IMR-90 (cell line): ENCODE data around the gene SEMA6C. TPM values are rescaled to one million over a fixed set of nuclear protein-coding genes. Genes with fewer than 3 reads are reported as not detected.
"Not testable (repeated sequence)": the region's sequence is repeated elsewhere in the genome, so short reads cannot be mapped to it uniquely, and the experiment has no call there.

Experiments
- ATAC-seq: fragments of 200-7000 bp; cut with Tn5 transposase; 2 replicates; pipeline ENCODE4 v1.9.1; 2020; ENCODE audit warnings: low read depth, mild to moderate bottlenecking, moderate library complexity
- BruUV-seq: library from RNA; stranded (reverse); fragments of 400-500 nt; replicated peaks from 2 replicates; lab custom pipeline; 2021; lab: Mats Ljungman, UMichigan
- CTCF ChIA-PET: fragments of 300-600 bp; formaldehyde crosslinking; extraction: SDS; loops from one replicate; lab custom pipeline; 2021; ENCODE audit warnings: antibody characterized with exemption; lab: Yijun Ruan, JAX
- POLR2A ChIA-PET: fragments of 300-600 bp; sonication (Branson Sonifier 250); formaldehyde crosslinking; loops from one replicate; lab custom pipeline; 2022; ENCODE audit warnings: antibody characterized with exemption; ENCODE audit not compliant: unreplicated experiment; lab: Charles Lee
- DNase-seq: peaks from one replicate; pipeline ENCODE4 v3.0.0; 2013
- H2AFZ ChIP-seq: replicated peaks from 2 replicates; pipeline ENCODE3; 2013; ENCODE audit warnings: low read length, mild to moderate bottlenecking; ENCODE audit not compliant: poor library complexity
- H2AK5ac ChIP-seq: 2 replicates; pipeline ENCODE4 v1.6.1; 2013; ENCODE audit warnings: low read depth, low read length, inconsistent platforms
- H2AK9ac ChIP-seq: replicated peaks from 2 replicates; pipeline ENCODE3; 2013; ENCODE audit warnings: mild to moderate bottlenecking, low read depth, low read length, moderate library complexity; ENCODE audit not compliant: poor library complexity
- H2BK120ac ChIP-seq: 2 replicates; pipeline ENCODE4 v1.6.1; 2013; ENCODE audit warnings: low read depth, low read length, inconsistent platforms
- H2BK15ac ChIP-seq: 3 replicates; pipeline ENCODE4 v1.6.1; 2013; ENCODE audit warnings: low read depth, low read length, inconsistent platforms
- H2BK20ac ChIP-seq: 2 replicates; pipeline ENCODE4 v1.6.1; 2013; ENCODE audit warnings: low read depth, mild to moderate bottlenecking, inconsistent platforms, low read length, moderate library complexity
- H2BK5ac ChIP-seq: 2 replicates; pipeline ENCODE4 v1.6.1; 2013; ENCODE audit warnings: mild to moderate bottlenecking, low read depth, low read length, inconsistent platforms; ENCODE audit not compliant: poor library complexity, severe bottlenecking
- H3K14ac ChIP-seq: replicated peaks from 2 replicates; pipeline ENCODE4 v1.6.1; 2013; ENCODE audit warnings: low read depth, low read length, inconsistent platforms
- H3K18ac ChIP-seq: 2 replicates; pipeline ENCODE4 v1.6.1; 2013; ENCODE audit warnings: low read depth, low read length, control low read depth
- H3K23ac ChIP-seq: 2 replicates; pipeline ENCODE4 v1.6.1; 2013; ENCODE audit warnings: low read depth, low read length, inconsistent platforms
- H3K27ac ChIP-seq: 2 replicates; pipeline ENCODE4 v1.5.1; 2013; ENCODE audit warnings: mild to moderate bottlenecking, control low read depth, low read length; ENCODE audit not compliant: insufficient read depth
- H3K27me3 ChIP-seq: 2 replicates; pipeline ENCODE4 v1.6.1; 2013; ENCODE audit warnings: low read length; ENCODE audit not compliant: control insufficient read depth, insufficient read depth
- H3K36me3 ChIP-seq: 2 replicates; pipeline ENCODE4 v1.6.1; 2013; ENCODE audit warnings: low read length, mixed read lengths; ENCODE audit not compliant: control insufficient read depth, insufficient read depth
- H3K4ac ChIP-seq: 2 replicates; pipeline ENCODE4 v1.6.1; 2013; ENCODE audit warnings: low read depth, low read length, inconsistent platforms
- H3K4me1 ChIP-seq: 2 replicates; pipeline ENCODE4 v1.6.1; 2013; ENCODE audit warnings: low read length, mixed read lengths; ENCODE audit not compliant: control insufficient read depth, insufficient read depth
- H3K4me2 ChIP-seq: 2 replicates; pipeline ENCODE4 v1.6.1; 2013; ENCODE audit warnings: low read depth, mild to moderate bottlenecking, control low read depth, low read length, moderate library complexity
- H3K4me3 ChIP-seq: 2 replicates; pipeline ENCODE4 v1.5.1; 2013; ENCODE audit warnings: low read depth, mild to moderate bottlenecking, control low read depth, low read length, moderate library complexity; ENCODE audit not compliant: insufficient read depth
- H3K56ac ChIP-seq: 2 replicates; pipeline ENCODE4 v1.6.1; 2013; ENCODE audit warnings: low read length, inconsistent platforms; ENCODE audit not compliant: insufficient read depth; ENCODE audit errors: extremely low read depth
- H3K79me1 ChIP-seq, 2 experiments: 2 replicates each; pipeline ENCODE4 v1.6.1; 2013; ENCODE audit warnings: low read length in 2 of 2, inconsistent platforms in 1 of 2, low read depth in 1 of 2
- H3K9ac ChIP-seq: 2 replicates; pipeline ENCODE4 v1.6.1; 2013; ENCODE audit warnings: low read depth, low read length, control low read depth
- H3K9me1 ChIP-seq: 2 replicates; pipeline ENCODE4 v1.6.1; 2013; ENCODE audit warnings: low read length, inconsistent platforms; ENCODE audit not compliant: insufficient read depth
- H3K9me3 ChIP-seq: 2 replicates; pipeline ENCODE4 v1.6.1; 2013; ENCODE audit warnings: low read length; ENCODE audit not compliant: control insufficient read depth, insufficient read depth
- H4K20me1 ChIP-seq: 2 replicates; pipeline ENCODE4 v1.6.1; 2013; ENCODE audit warnings: low read length, inconsistent platforms; ENCODE audit not compliant: insufficient read depth
- H4K5ac ChIP-seq: 2 replicates; pipeline ENCODE4 v1.6.1; 2013; ENCODE audit warnings: mild to moderate bottlenecking, low read depth, low read length, control low read depth
- H4K8ac ChIP-seq, 2 experiments: 2 replicates each; pipeline ENCODE4 v1.6.1; 2013; ENCODE audit warnings: low read depth in 2 of 2, low read length in 2 of 2, control low read depth in 1 of 2, inconsistent platforms in 1 of 2
- H4K91ac ChIP-seq: 2 replicates; pipeline ENCODE4 v1.6.1; 2013; ENCODE audit warnings: low read depth, low read length, inconsistent platforms; ENCODE audit not compliant: insufficient read depth
- MXI1 ChIP-seq: IDR thresholded peaks from 2 replicates; pipeline ENCODE4 v1.6.1; 2012; ENCODE audit warnings: low read depth, mild to moderate bottlenecking, low read length, moderate library complexity, borderline replicate concordance
- NFE2L2 ChIP-seq: fragments of 150-350 bp; IDR thresholded peaks from 2 replicates; pipeline ENCODE4 v1.6.1; 2016; ENCODE audit warnings: low read depth, mild to moderate bottlenecking, low read length
- POLR2A ChIP-seq: IDR thresholded peaks from 2 replicates; pipeline ENCODE4 v1.6.1; 2012; ENCODE audit warnings: mild to moderate bottlenecking, low read depth, low read length
- RAD21 ChIP-seq: IDR thresholded peaks from 2 replicates; pipeline ENCODE4 v1.6.1; 2012; ENCODE audit warnings: low read length, improper control_type of control experiment
- USF2 ChIP-seq: fragments of 150-350 bp; IDR thresholded peaks from 2 replicates; pipeline ENCODE4 v1.6.1; 2017; ENCODE audit warnings: mild to moderate bottlenecking, antibody characterized with exemption, low read length, low read depth
- WGBS, 2 experiments: methylation state at CpG; one replicate each; pipeline versions ENCODE4 v1.1.5 to v1.1.7; 2013; ENCODE audit warnings: missing lambda C conversion rate in 2 of 2; ENCODE audit not compliant: insufficient read length in 1 of 2; ENCODE audit errors: extremely low coverage in 2 of 2; 5-methylcytosine and 5-hydroxymethylcytosine counted together
- dilution Hi-C: fragments of 300-500 bp; cut with HindIII; formaldehyde crosslinking; loops from one replicate; pipeline ENCODE4 v1.14.3; 2018; ENCODE audit warnings: low sequenced_read_pairs; ENCODE audit not compliant: unreplicated experiment
- in situ Hi-C: fragments of 300-500 bp; cut with MboI; formaldehyde crosslinking; loops from 3 replicates; pipeline ENCODE4 v1.14.3; 2019; ENCODE audit warnings: low sequenced_read_pairs, inconsistent platforms, mixed read lengths
- intact Hi-C: fragments of 100-400 bp; cut with micrococcal nuclease; formaldehyde crosslinking; loops from 2 replicates; pipeline ENCODE4 v1.10.0; 2022
- polyA plus RNA-seq, 3 experiments: library from polyadenylated mRNA; depleted of rRNA; stranded (reverse); fragments of >200 nt; gene quantifications; 2 replicates each; pipeline ENCODE4 v1.2.3, GENCODE V29; 2012; ENCODE audit warnings: low replicate concordance in 1 of 3
- total RNA-seq: library from RNA; depleted of rRNA; stranded (reverse); fragments of >200 nt; gene quantifications from 2 replicates; pipeline ENCODE4 v1.2.3, GENCODE V29; 2012

SEMA6C gene
- total and polyA plus RNA-seq, 2 of the 4 experiments (the other 2 are of a cell fraction) = 0.36 to 2.0 TPM

- no peak for ATAC-seq
- no peak overlapping the region for H3K14ac ChIP-seq
- dilution Hi-C loops = no loop called here
- H3K18ac ChIP-seq = no peak overlapping the region
- H3K4me2 ChIP-seq = no peak overlapping the region
- no peaks in the 10 kb centered on the region for H3K9me3 ChIP-seq
- no peaks in the 10 kb centered on the region for H4K20me1 ChIP-seq
- DNase-seq = no peak
- H4K91ac ChIP-seq = no peak overlapping the region
- no peak overlapping the region for H2AFZ ChIP-seq
- no peak overlapping the region for H4K5ac ChIP-seq
- no TSS peak for BruUV-seq
- WGBS, 2 experiments = no CpG with 5 or more reads among the region's 1 CpG
- no peak overlapping the region for H3K9ac ChIP-seq
- ChIA-PET POLR2A (no interaction called here), CTCF (interaction anchor here (0.5 to 0.7 kb wide), 2 partner anchors 43 to 71 kb away, joined by 3 read pairs; no protein-coding TSS in a partner anchor)
- in situ Hi-C loops = loop anchor here (5.0 kb wide), 1 partner anchor 59 kb away; the partner anchor contains the start of gene TNFAIP8L2
- H2BK15ac ChIP-seq = no peak overlapping the region
- H3K4ac ChIP-seq = no peak overlapping the region
- intact Hi-C loops = no loop called here
- no peak overlapping the region for H2BK20ac ChIP-seq
- no peak overlapping the region for H3K23ac ChIP-seq
- no peak overlapping the region for H2BK5ac ChIP-seq
- no peak overlapping the region for H3K56ac ChIP-seq
- no peak overlapping the region for H2BK120ac ChIP-seq
- H3K4me1 ChIP-seq = no peaks in the 10 kb centered on the region
- H3K9me1 ChIP-seq = no peaks in the 10 kb centered on the region
- H3K36me3 ChIP-seq = no peaks in the 10 kb centered on the region
- H2AK5ac ChIP-seq = no peak overlapping the region
- no peak overlapping the region for H3K27ac ChIP-seq
- H4K8ac ChIP-seq = no peak overlapping the region
- H3K27me3 ChIP-seq = no peaks in the 10 kb centered on the region
- no peaks in the 10 kb centered on the region for H3K79me1 ChIP-seq
- no peak for TF ChIP-seq RAD21
- TF ChIP-seq MXI1 = no peak
- TF ChIP-seq USF2 = no peak
- TF ChIP-seq NFE2L2 = no peak
- no peak for TF ChIP-seq POLR2A
- H2AK9ac ChIP-seq = no peak overlapping the region
- H3K4me3 ChIP-seq = no peak overlapping the region
These were observed 48.3 kb downstream of the SEMA6C start for GRCh38 chr1:151098126-151098525.

GRCh38 chr1:151097426-151097825 is 49.0 kb downstream of the SEMA6C start:
- H3K36me3 ChIP-seq, H3K4me2 ChIP-seq, H3K4ac ChIP-seq, H2BK5ac ChIP-seq, H3K4me3 ChIP-seq, H3K79me1 ChIP-seq, H3K9ac ChIP-seq, H3K14ac ChIP-seq, H3K18ac ChIP-seq, H2AK5ac ChIP-seq, H2BK15ac ChIP-seq, H2BK20ac ChIP-seq, H2BK120ac ChIP-seq, H3K27me3 ChIP-seq, H4K8ac ChIP-seq, H2AK9ac ChIP-seq, H4K5ac ChIP-seq, H2AFZ ChIP-seq, dilution Hi-C loops, POLR2A ChIA-PET, H3K23ac ChIP-seq, ATAC-seq, H3K4me1 ChIP-seq, BruUV-seq, H3K56ac ChIP-seq, H3K27ac ChIP-seq, H4K20me1 ChIP-seq, H3K9me1 ChIP-seq, H4K91ac ChIP-seq, intact Hi-C loops, DNase-seq, H3K9me3 ChIP-seq: not testable (repeated sequence)
- CTCF ChIA-PET = interaction anchor here (0.7 kb wide), 1 partner anchor 44 kb away, joined by 3 read pairs; no protein-coding TSS in a partner anchor
- in situ Hi-C loops = loop anchor here (5.0 kb wide), 1 partner anchor 60 kb away; the partner anchor contains the start of gene TNFAIP8L2
- 67% methylated on average over 1 of the region's 6 CpGs; no CpG with 5 or more reads in 1 of the 2 experiments for WGBS, 2 experiments
